Epithelial cell of prostate (primary cell): ENCODE data around the gene RAB3IP.
"Not testable (repeated sequence)": the region's sequence is repeated elsewhere in the genome, so short reads cannot be mapped to it uniquely, and the experiment has no call there.

ENCODE experiments used
- DNase-seq: peaks from one replicate; pipeline ENCODE4 v3.0.0-alpha.2; 2011; ENCODE audit warnings: low read depth, low spot score
- H3K27ac ChIP-seq: fragments of 450-650 bp; 2 replicates; pipeline ENCODE4 v1.5.1; 2017; ENCODE audit warnings: mild to moderate bottlenecking

The RAB3IP gene

DNA sequence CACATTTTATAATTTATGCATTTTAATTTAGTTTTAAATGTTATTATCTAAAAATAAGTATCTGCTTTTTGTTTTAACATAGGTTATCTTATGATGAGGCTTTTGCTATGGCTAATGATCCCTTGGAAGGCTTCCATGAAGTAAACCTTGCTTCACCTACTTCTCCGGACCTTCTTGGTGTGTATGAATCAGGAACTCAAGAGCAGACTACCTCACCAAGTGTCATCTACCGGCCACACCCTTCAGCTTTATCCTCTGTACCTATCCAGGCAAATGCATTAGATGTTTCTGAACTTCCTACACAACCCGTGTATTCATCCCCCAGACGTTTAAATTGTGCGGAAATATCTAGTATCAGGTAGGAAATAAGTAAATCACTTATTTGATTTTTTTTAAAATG is 16.6 kb downstream of the RAB3IP start:
- H3K27ac ChIP-seq = no peak overlapping the region
- no peak for DNase-seq

GRCh38 chr12:69756088-69756755 is 17.6 kb downstream of the RAB3IP start:
- no peak overlapping the region for H3K27ac ChIP-seq
- no peak for DNase-seq

DNA sequence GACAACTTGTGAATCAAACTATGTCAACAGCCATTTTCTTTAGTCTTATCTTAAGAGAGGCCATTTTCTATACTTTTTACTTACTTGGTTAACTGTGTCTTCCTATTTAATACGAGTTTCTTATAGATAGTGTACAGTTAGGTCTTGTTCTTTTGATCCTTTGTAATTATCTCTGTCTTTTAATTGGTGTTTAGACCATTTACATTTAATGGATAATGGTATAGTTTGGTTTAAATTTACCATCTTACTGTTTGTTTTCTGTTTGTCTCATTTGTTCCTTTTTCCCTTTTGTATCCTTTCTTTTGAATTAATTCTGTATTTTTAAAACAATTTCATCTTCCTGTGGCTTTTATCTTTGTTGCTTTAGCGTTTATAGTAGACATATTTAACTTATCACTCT is 19.4 kb downstream of the RAB3IP start:
- no peak overlapping the region for H3K27ac ChIP-seq
- no peak for DNase-seq

DNA sequence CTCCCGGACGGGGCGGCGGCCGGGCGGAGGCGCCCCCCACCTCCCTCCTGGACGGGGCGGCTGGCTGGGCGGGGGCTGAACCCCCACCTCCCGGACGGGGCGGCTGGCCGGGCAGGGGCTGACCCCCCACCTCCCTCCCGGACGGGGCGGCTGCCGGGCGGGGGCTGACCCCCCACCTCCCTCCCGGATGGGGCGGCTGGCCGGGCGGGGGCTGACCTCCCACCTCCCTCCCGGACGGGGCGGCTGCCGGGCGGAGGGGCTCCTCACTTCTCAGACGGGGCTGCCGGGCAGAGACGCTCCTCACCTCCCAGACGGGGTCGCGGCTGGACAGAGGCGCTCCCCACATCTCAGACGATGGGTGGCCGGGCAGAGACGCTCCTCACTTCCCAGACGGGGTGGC is 20.9 kb downstream of the RAB3IP start:
- H3K27ac ChIP-seq, DNase-seq: not testable (repeated sequence)

GRCh38 chr12:69765515-69765914 is 26.9 kb downstream of the RAB3IP start:
- peak overlapping the region; percentile 44 for H3K27ac ChIP-seq
- peak; percentile 33 for DNase-seq

- H3K27ac ChIP-seq = peak overlapping the region; percentile 44
These were observed 27.6 kb downstream of the RAB3IP start for GRCh38 chr12:69766260-69766659.

DNA sequence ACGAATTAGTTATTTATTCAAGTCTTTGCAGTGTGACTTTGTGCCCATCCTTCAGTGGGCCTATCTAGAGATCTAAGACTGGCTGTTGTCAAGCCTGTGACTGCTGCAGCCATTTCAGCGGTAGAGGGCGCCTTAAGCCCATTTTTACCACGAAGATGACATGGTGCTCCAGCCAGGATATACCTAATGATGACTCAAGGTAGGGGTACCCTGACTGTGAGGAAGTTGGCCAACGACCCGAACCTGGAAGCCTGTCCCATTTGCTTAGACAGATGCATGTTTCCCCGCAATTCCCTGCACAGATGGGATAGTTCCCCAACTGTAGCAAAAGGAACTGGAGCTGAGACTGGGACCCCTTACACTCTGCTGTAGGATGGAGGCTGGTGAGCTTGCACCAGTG is 41.3 kb downstream of the RAB3IP start:
- no peak overlapping the region for H3K27ac ChIP-seq
- no peak for DNase-seq

More at GRCh38 chr12:69766260-69766659, 27.6 kb downstream of the RAB3IP start:
- DNase-seq = no peak

DNA sequence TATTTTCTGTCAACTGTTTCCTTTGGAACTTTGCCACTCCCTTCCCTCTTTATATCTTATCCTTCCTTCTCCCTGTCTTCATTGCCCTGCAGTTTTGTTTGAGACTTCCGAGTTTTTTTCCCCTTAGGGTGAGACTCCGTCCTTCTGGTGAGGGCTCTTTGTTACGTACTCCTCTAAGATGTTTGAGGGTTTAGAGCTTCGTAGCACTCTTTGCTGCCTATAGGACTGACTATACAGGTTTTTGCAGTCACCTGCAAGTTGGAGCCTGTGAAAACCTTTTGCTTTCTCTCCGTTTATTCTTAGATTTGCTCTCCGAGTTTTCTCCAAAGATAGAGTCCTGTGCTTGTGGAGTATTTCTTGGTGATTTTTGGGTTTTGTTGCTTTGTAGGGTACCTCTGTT is 44.7 kb downstream of the RAB3IP start:
- no peak overlapping the region for H3K27ac ChIP-seq
- no peak for DNase-seq

DNA sequence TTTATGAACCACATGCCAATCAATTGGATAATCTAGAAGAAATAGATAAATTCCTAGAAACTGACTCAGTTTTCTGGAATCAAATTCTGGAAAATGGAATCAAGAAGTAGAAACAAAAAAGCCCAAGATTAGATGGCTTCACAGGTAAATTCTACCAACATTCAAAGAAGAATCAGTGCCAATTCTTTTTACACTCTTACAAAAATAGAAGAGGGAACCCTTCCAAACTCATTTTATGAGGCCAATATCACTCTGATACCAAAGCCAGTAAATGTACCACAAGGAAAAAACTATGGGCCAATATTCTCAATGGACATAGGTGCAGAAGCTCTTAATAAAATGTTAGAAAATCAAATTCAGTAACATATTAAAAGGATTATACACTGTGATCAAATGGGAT is 50.7 kb downstream of the RAB3IP start:
- no peak overlapping the region for H3K27ac ChIP-seq
- DNase-seq = no peak

DNA sequence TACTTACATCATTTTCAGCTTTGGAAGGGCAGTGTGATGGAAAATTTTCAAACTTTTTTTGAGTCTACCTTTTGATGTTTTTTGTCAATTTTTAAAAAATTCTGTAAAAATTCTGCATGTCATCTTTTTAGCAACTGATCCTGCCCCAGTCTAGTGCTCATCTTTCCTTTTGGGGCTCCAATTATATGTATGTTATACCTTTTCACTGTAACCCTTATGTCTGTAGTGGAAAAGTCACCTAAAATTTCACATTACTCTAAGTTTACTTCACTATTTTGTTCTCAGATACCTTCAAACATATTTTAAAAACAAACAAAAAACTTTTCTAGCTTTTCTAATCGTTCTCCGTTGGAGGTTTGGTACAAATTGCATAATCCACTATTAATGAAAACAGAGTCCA is 53.9 kb downstream of the RAB3IP start:
- H3K27ac ChIP-seq = no peak overlapping the region
- no peak for DNase-seq

GRCh38 chr12:69807101-69807897 is 68.6 kb downstream of the RAB3IP start:
- H3K27ac ChIP-seq, DNase-seq: not testable (repeated sequence)

DNA sequence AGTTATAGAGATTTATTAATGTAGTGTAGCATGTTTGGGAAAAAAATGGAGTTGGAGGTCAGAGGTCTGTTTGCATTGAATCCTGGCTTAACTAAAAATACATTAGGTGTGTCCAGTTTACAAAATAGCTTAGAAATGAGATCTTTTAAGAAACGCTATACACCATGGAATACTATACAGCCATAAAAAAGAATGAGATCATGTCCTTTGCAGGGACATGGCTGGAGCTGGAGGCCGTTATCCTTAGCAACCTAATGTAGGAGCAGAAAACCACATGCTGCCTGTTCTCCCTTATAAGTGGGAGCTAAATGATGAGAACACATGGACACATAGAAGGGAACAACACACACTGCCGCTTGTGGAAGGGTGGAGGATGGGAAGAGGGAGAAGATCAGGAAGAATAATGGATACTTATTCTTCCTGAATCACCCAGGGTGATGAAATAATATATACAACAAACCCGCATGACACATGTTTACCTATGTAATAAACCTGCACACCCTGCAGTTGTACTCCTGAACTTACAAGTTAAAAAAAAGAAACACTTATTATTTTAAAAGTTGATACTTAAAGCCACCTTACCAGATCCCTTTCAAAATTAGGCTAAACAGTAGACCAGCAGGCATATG is 72.3 kb downstream of the RAB3IP start:
- DNase-seq = no peak
- H3K27ac ChIP-seq = no peak overlapping the region

GRCh38 chr12:69816082-69816481 is 77.4 kb downstream of the RAB3IP start:
- no peak for DNase-seq
- no peak overlapping the region for H3K27ac ChIP-seq

GRCh38 chr12:69821032-69821455 is 82.4 kb downstream of the RAB3IP start:
- H3K27ac ChIP-seq = no peak overlapping the region
- no peak for DNase-seq

GRCh38 chr12:69821456-69822159 is 82.9 kb downstream of the RAB3IP start:
- H3K27ac ChIP-seq = no peak overlapping the region
- DNase-seq = peak; percentile 8

- no peak overlapping the region for H3K27ac ChIP-seq
- no peak for DNase-seq
These were observed 83.7 kb downstream of the RAB3IP start for GRCh38 chr12:69822201-69822860.

DNA sequence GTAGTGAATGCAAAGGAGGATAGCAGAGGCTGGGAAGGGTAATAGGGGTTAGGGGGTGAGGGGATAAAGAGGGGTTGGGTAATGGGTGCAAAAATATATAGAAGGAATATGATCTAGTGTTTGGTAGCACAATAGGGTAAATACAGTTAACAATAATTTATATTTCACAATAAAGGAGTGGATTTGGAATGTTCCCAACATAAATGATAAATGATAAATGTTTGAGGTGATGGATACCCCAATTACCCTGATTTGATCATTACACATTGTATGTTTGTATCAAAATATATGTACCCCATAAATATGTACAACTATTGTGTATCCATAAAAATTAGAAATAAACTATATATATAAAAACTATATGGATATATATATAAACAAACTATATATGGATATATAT is 85.4 kb downstream of the RAB3IP start:
- H3K27ac ChIP-seq = no peak overlapping the region
- no peak for DNase-seq

DNA sequence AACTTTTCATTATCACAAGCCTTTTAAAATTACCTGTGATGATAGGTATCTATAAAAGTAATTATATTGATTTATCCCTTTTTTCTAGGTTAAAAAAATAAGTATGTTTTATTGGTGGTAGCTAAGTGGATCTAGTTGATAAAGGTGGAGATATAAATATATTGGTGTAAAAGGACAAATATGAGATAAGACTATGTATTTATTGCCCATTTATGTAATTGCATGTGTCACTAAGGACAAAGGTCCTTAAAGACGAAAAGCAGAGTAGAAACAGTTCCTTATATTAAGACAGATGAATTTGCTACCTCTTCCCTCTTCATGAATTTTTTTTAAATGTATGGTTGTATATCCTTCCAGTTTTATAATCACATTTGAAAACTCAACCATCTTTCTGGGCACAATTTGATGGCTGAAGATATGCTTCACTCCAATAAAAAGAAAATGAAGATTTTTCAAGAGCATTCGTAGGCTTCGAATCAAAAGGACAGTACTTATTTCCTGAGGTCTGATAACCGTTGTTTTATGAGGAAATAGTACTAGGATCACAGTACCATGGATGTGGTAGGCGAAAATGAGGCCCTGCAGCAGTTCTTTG is 86.4 kb downstream of the RAB3IP start, which contains the start of gene MYRFL:
Gene MYRFL, plus strand, starts transcription at position 262 of the 595 bp plus-strand sequence. Its CDS starts 291 bp downstream, at position 553.
- DNase-seq = no peak
- H3K27ac ChIP-seq = no peak within 1 kb of the TSS

DNA sequence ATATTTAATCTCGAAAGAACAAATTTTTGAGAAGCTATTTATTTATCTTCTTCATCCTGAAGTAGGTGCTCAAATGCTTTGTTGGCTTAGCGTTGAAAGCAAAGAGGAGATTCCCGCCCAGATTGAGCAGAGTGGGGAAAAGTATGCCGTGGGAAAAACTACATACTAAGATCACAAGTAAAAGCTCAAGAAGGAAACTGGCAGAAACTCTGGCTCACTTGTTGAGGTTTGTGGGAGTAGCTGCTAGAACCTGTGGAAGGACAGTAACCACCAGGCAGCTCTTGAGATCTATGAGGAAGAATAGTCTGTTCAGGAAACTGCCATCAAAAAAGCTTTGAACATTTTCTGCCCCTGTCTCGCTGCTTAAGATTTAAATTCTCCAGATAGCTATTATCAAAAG is 90.2 kb downstream of the RAB3IP start:
- DNase-seq = no peak
- H3K27ac ChIP-seq = no peak overlapping the region

DNA sequence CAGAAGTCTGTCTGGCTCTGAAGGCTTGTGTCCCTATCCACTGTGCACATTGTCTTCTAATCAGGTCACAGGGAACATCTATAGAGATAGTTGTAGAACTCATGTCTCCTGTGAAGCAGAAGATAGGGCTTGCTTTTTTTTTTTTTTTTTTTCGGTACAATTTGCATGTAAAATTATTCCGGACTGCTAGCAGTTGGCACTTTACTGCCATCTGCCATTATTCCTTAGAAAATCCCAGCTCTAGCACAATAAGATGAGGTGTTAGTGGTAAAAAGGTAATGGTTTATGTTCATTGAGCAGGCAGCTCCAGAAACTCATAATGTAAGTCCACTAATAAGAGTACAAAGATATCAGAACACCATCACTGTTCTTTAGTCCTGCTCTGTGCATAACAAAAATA is 95.0 kb downstream of the RAB3IP start:
- no peak overlapping the region for H3K27ac ChIP-seq
- DNase-seq = no peak
